Peyer's patch (tissue), 4 donors: ENCODE data around the gene ASXL1.

Experiments used
- CTCF ChIP-seq, 6 experiments: fragments of 450-650 bp in 4 of 6; fragments of 200-600 bp in 2 of 6; sonication (generic) in 1 of 6; IDR thresholded peaks; one replicate each; pipeline ENCODE4 v1.5.1; 2017 to 2019; ENCODE audit warnings: antibody characterized with exemption in 6 of 6, mild to moderate bottlenecking in 3 of 6, moderate library complexity in 1 of 6
- POLR2A ChIP-seq, 2 donors: fragments of 450-650 bp; IDR thresholded peaks; one replicate each; pipeline ENCODE4 v1.5.1; 2017; ENCODE audit warnings: antibody characterized with exemption in 2 of 2, mild to moderate bottlenecking in 2 of 2, moderate library complexity in 2 of 2

GRCh38 chr20:32458061-32458836 lies 100.1 kb downstream of the ASXL1 start:
- TF ChIP-seq CTCF (IDR thresholded peaks at IDR 0.05) (no peak), POLR2A (IDR thresholded peaks at IDR 0.05) (no peak)
